Suprapubic skin (tissue), 4 donors: Measurements from ENCODE around the gene SVOP. TPM values are rescaled to one million over a fixed set of nuclear protein-coding genes. Genes with fewer than 3 reads are reported as not detected.

Experiments used
- DNase-seq, 2 donors: peaks; one replicate each; pipeline ENCODE4 v3.0.0-alpha.2; 2019; ENCODE audit warnings: low spot score in 2 of 2
- H3K27ac ChIP-seq: fragments of 200-600 bp; sonication (generic); one replicate; pipeline ENCODE4 v1.5.1; 2019
- H3K27me3 ChIP-seq: fragments of 200-600 bp; sonication (generic); one replicate; pipeline ENCODE4 v1.5.1; 2019
- H3K36me3 ChIP-seq: fragments of 200-600 bp; sonication (generic); one replicate; pipeline ENCODE4 v1.5.1; 2019
- H3K4me1 ChIP-seq: fragments of 200-600 bp; sonication (generic); one replicate; pipeline ENCODE4 v1.5.1; 2019
- H3K4me3 ChIP-seq: fragments of 200-600 bp; sonication (generic); one replicate; pipeline ENCODE4 v1.5.1; 2019; ENCODE audit warnings: mild to moderate bottlenecking
- H3K9me3 ChIP-seq: fragments of 200-600 bp; sonication (generic); one replicate; pipeline ENCODE4 v1.5.1; 2019
- EP300 ChIP-seq: sonication (generic); formaldehyde crosslinking; IDR thresholded peaks from one replicate; pipeline ENCODE4 v1.6.1; 2017; ENCODE audit warnings: antibody characterized with exemption
- POLR2A ChIP-seq, 2 donors: fragments of 450-650 bp; IDR thresholded peaks; one replicate each; pipeline ENCODE4 v1.6.1; 2017; ENCODE audit warnings: antibody characterized with exemption in 2 of 2, mild to moderate bottlenecking in 2 of 2, moderate library complexity in 2 of 2
- POLR2AphosphoS5 ChIP-seq, 3 donors: sonication (generic); formaldehyde crosslinking; IDR thresholded peaks; one replicate each; pipeline ENCODE4 v1.6.1; 2017; ENCODE audit warnings: antibody characterized with exemption in 3 of 3
- WGBS: methylation state at CpG from one replicate; pipeline ENCODE4 v1.1.5; 2018; 5-methylcytosine and 5-hydroxymethylcytosine counted together
- total RNA-seq, 4 donors: library from RNA; depleted of rRNA; stranded (reverse); fragments of >200 nt; gene quantifications; one replicate each; pipeline ENCODE4 v1.1.0, GENCODE V29; 2016
- TF ChIP-seq, protein P1 (sequence below), 2 donors: fragments of 200-600 bp in 1 of 2; fragments of 450-650 bp in 1 of 2; sonication (generic) in 1 of 2; IDR thresholded peaks; one replicate each; pipeline ENCODE4 v1.5.1; 2016 to 2019; ENCODE audit warnings: antibody characterized with exemption in 2 of 2, mild to moderate bottlenecking in 1 of 2, moderate library complexity in 1 of 2

Gene SVOP
- total RNA-seq, 4 donors from 2014 or later: not detected

GRCh38 chr12:108935159-108935763 lies 85.6 kb downstream of the SVOP start:
- no peak for DNase-seq

GRCh38 chr12:108933949-108934348 lies 86.9 kb downstream of the SVOP start:
- no peaks in the 10 kb centered on the region for H3K9me3 ChIP-seq
- no peak overlapping the region for H3K4me3 ChIP-seq
- no peaks in the 10 kb centered on the region for H3K36me3 ChIP-seq
- H3K27ac ChIP-seq: no peak overlapping the region
- DNase-seq: no peak
- WGBS: 67% methylated on average over 6 of the region's 6 CpGs
- H3K27me3 ChIP-seq: no peaks in the 10 kb centered on the region
- no peak for TF ChIP-seq POLR2AphosphoS5 (IDR thresholded peaks at IDR 0.05)
- TF ChIP-seq POLR2A (IDR thresholded peaks at IDR 0.05): no peak
- TF ChIP-seq, protein P1, sequence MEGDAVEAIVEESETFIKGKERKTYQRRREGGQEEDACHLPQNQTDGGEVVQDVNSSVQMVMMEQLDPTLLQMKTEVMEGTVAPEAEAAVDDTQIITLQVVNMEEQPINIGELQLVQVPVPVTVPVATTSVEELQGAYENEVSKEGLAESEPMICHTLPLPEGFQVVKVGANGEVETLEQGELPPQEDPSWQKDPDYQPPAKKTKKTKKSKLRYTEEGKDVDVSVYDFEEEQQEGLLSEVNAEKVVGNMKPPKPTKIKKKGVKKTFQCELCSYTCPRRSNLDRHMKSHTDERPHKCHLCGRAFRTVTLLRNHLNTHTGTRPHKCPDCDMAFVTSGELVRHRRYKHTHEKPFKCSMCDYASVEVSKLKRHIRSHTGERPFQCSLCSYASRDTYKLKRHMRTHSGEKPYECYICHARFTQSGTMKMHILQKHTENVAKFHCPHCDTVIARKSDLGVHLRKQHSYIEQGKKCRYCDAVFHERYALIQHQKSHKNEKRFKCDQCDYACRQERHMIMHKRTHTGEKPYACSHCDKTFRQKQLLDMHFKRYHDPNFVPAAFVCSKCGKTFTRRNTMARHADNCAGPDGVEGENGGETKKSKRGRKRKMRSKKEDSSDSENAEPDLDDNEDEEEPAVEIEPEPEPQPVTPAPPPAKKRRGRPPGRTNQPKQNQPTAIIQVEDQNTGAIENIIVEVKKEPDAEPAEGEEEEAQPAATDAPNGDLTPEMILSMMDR (IDR thresholded peaks at IDR 0.05): no peak
- TF ChIP-seq EP300: no peak
- H3K4me1 ChIP-seq: no peaks in the 10 kb centered on the region

More at GRCh38 chr12:108935159-108935763, 85.6 kb downstream of the SVOP start:
- Histone ChIP-seq H3K27me3 (no peaks in the 10 kb centered on the region), H3K9me3 (no peaks in the 10 kb centered on the region), H3K36me3 (no peaks in the 10 kb centered on the region), H3K27ac (no peak overlapping the region), H3K4me1 (no peaks in the 10 kb centered on the region), H3K4me3 (no peak overlapping the region)
- TF ChIP-seq POLR2A (IDR thresholded peaks at IDR 0.05): no peak
- TF ChIP-seq POLR2AphosphoS5 (IDR thresholded peaks at IDR 0.05): no peak
- TF ChIP-seq, protein P1 (IDR thresholded peaks at IDR 0.05): no peak
- no peak for TF ChIP-seq EP300
- 78% methylated on average over 7 of the region's 7 CpGs for WGBS

DNA sequence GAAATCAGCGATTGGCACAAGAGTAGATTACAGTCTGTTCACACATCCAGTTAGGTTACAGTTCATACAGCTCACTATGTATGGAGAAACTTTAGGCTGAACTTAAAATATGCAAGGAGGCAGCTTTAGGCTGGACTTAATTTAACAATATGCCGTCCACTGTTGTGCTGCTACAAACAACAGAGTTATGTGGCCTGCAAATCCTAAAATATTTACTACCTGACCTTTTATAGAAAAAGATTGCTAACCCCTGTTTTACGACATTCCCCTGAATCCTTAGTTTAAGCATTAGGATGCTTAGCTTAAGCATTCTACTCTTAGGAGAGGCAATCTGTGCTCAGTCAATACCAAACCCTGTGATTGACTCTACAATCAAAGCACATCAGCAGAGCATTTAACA lies 90.1 kb downstream of the SVOP start:
- Histone ChIP-seq H3K27me3 (no peaks in the 10 kb centered on the region), H3K36me3 (no peaks in the 10 kb centered on the region), H3K4me3 (no peak overlapping the region), H3K27ac (no peak overlapping the region), H3K9me3 (no peaks in the 10 kb centered on the region), H3K4me1 (no peaks in the 10 kb centered on the region)
- 87% methylated on average over 3 of the region's 3 CpGs for WGBS
- no peak for DNase-seq
- no peak for TF ChIP-seq POLR2A (IDR thresholded peaks at IDR 0.05)
- TF ChIP-seq, protein P1 (IDR thresholded peaks at IDR 0.05): no peak
- TF ChIP-seq POLR2AphosphoS5 (IDR thresholded peaks at IDR 0.05): no peak
- TF ChIP-seq EP300: no peak

- no peaks in the 10 kb centered on the region for H3K36me3 ChIP-seq
- H3K9me3 ChIP-seq: no peaks in the 10 kb centered on the region
- TF ChIP-seq POLR2A (IDR thresholded peaks at IDR 0.05) (no peak), EP300 (no peak), POLR2AphosphoS5 (IDR thresholded peaks at IDR 0.05) (no peak)
- TF ChIP-seq, protein P1 (IDR thresholded peaks at IDR 0.05): no peak
- H3K4me3 ChIP-seq: no peak overlapping the region
- H3K27ac ChIP-seq: no peak overlapping the region
- H3K27me3 ChIP-seq: no peaks in the 10 kb centered on the region
- no peak for DNase-seq
- whole genome bisulfite sequencing: 68% methylated on average over 5 of the region's 5 CpGs
- H3K4me1 ChIP-seq: no peaks in the 10 kb centered on the region
Observed at GRCh38 chr12:108930155-108930554, 90.7 kb downstream of the SVOP start.

GRCh38 chr12:108928695-108929094 lies 92.2 kb downstream of the SVOP start:
- DNase-seq: no peak
- WGBS: 86% methylated on average over 8 of the region's 8 CpGs

More at GRCh38 chr12:108928695-108929094, 92.2 kb downstream of the SVOP start:
- H3K9me3 ChIP-seq: no peaks in the 10 kb centered on the region
- no peak overlapping the region for H3K27ac ChIP-seq
- no peak overlapping the region for H3K4me3 ChIP-seq
- H3K27me3 ChIP-seq: no peaks in the 10 kb centered on the region
- no peaks in the 10 kb centered on the region for H3K36me3 ChIP-seq
- H3K4me1 ChIP-seq: no peaks in the 10 kb centered on the region
- TF ChIP-seq EP300 (no peak), POLR2AphosphoS5 (IDR thresholded peaks at IDR 0.05) (no peak), POLR2A (IDR thresholded peaks at IDR 0.05) (no peak)
- TF ChIP-seq, protein P1 (IDR thresholded peaks at IDR 0.05): no peak
